Astrocyte (in vitro differentiated cells and primary cell): ENCODE results near the gene ASCL1. TPM values are rescaled to one million over a fixed set of nuclear protein-coding genes. Genes with fewer than 3 reads are reported as not detected.
A peak's percentile ranks its signal among the peaks of the same experiment; 100 is the strongest.

Experiments used
- DNase-seq: peaks from one replicate; pipeline ENCODE4 v3.0.0-alpha.2; 2010; ENCODE audit warnings: low read depth
- FAIRE-seq: peaks from 2 replicates; lab custom pipeline; 2011; peaks lifted over from hg19 to GRCh38; lab: Jason Lieb, UNC
- H2AFZ ChIP-seq: 2 replicates; pipeline ENCODE4 v1.6.0; 2012; ENCODE audit warnings: low read depth, low read length, inconsistent platforms
- H3K27ac ChIP-seq: 2 replicates; pipeline ENCODE4 v1.5.1; 2011; ENCODE audit warnings: low read depth, low read length, inconsistent platforms
- H3K27me3 ChIP-seq: 2 replicates; pipeline ENCODE4 v1.6.0; 2011; ENCODE audit warnings: low read length, inconsistent platforms; ENCODE audit not compliant: insufficient read depth
- H3K36me3 ChIP-seq: 2 replicates; pipeline ENCODE4 v1.5.1; 2011; ENCODE audit warnings: low read length, inconsistent platforms; ENCODE audit not compliant: insufficient read depth
- H3K4me1 ChIP-seq: 2 replicates; pipeline ENCODE4 v1.5.1; 2011; ENCODE audit warnings: low read length, inconsistent platforms; ENCODE audit not compliant: insufficient read depth
- H3K4me2 ChIP-seq: 2 replicates; pipeline ENCODE4 v1.6.0; 2012; ENCODE audit warnings: low read length, inconsistent platforms
- H3K4me3 ChIP-seq: 2 replicates; pipeline ENCODE4 v1.5.1; 2011; ENCODE audit warnings: low read depth, mild to moderate bottlenecking, low read length, inconsistent platforms; ENCODE audit not compliant: insufficient read depth
- H3K79me2 ChIP-seq: 2 replicates; pipeline ENCODE4 v1.6.0; 2012; ENCODE audit warnings: mild to moderate bottlenecking, low read length, inconsistent platforms; ENCODE audit not compliant: insufficient read depth
- H3K9ac ChIP-seq: 2 replicates; pipeline ENCODE4 v1.6.0; 2012; ENCODE audit warnings: mild to moderate bottlenecking, low read length, inconsistent platforms
- H3K9me3 ChIP-seq: 2 replicates; pipeline ENCODE4 v1.5.1; 2012; ENCODE audit warnings: low read depth, mild to moderate bottlenecking, low read length, inconsistent platforms; ENCODE audit not compliant: insufficient read depth
- H4K20me1 ChIP-seq: 2 replicates; pipeline ENCODE4 v1.6.0; 2012; ENCODE audit warnings: low read length, inconsistent platforms; ENCODE audit not compliant: insufficient read depth
- H3K27ac Mint-ChIP-seq: one replicate; pipeline ENCODE4 v1.8.0; 2021; ENCODE audit warnings: mild to moderate bottlenecking, mixed read lengths; ENCODE audit not compliant: unreplicated experiment
- H3K27me3 Mint-ChIP-seq: one replicate; pipeline ENCODE4 v1.8.0; 2021; ENCODE audit warnings: low read depth, mixed read lengths; ENCODE audit not compliant: unreplicated experiment
- H3K36me3 Mint-ChIP-seq: one replicate; pipeline ENCODE4 v1.8.0; 2021; ENCODE audit warnings: low read depth, mixed read lengths; ENCODE audit not compliant: unreplicated experiment
- H3K4me1 Mint-ChIP-seq: one replicate; pipeline ENCODE4 v1.8.0; 2021; ENCODE audit warnings: low read depth, mixed read lengths; ENCODE audit not compliant: unreplicated experiment
- H3K4me3 Mint-ChIP-seq: one replicate; pipeline ENCODE4 v1.8.0; 2021; ENCODE audit warnings: mild to moderate bottlenecking, moderate library complexity, mixed read lengths; ENCODE audit not compliant: unreplicated experiment
- H3K9me3 Mint-ChIP-seq: one replicate; pipeline ENCODE4 v1.8.0; 2021; ENCODE audit warnings: mild to moderate bottlenecking, mixed read lengths; ENCODE audit not compliant: unreplicated experiment
- EZH2 ChIP-seq: IDR thresholded peaks from 2 replicates; pipeline ENCODE4 v1.6.1; 2012; ENCODE audit warnings: mild to moderate bottlenecking, low read length, inconsistent platforms; ENCODE audit not compliant: insufficient read depth
- total RNA-seq: library from RNA; stranded (reverse); gene quantifications from 2 replicates; pipeline ENCODE4 v1.2.1, GENCODE V29; 2021
- TF ChIP-seq, protein P1 (sequence below): IDR thresholded peaks from 2 replicates; pipeline ENCODE4 v1.5.1; 2011; ENCODE audit warnings: low read depth, mild to moderate bottlenecking, inconsistent platforms, low read length, moderate library complexity; ENCODE audit not compliant: insufficient read depth

ASCL1 gene
- total RNA-seq, 1 donor from 2014 or later: not detected

- Histone ChIP-seq H3K4me2 (no peak overlapping the region), H2AFZ (no peak overlapping the region), H3K79me2 (no peaks in the 10 kb centered on the region), H3K27me3 (peaks cover 77% of the 10 kb centered on the region), H3K4me1 (no peaks in the 10 kb centered on the region), H3K4me3 (no peak overlapping the region), H3K9ac (no peak overlapping the region), H3K9me3 (no peaks in the 10 kb centered on the region), H3K27ac (no peak overlapping the region), H4K20me1 (no peaks in the 10 kb centered on the region), H3K36me3 (no peaks in the 10 kb centered on the region)
- H3K36me3 Mint-ChIP-seq: peaks cover 3% of the 10 kb centered on the region
- H3K27me3 Mint-ChIP-seq: peaks cover 84% of the 10 kb centered on the region
- no peak for FAIRE-seq
- peaks cover 5% of the 10 kb centered on the region for H3K4me1 Mint-ChIP-seq
- H3K9me3 Mint-ChIP-seq: peaks cover 6% of the 10 kb centered on the region
- peak overlapping the region; percentile 27 for H3K4me3 Mint-ChIP-seq
- TF ChIP-seq EZH2: peak; percentile 36
- TF ChIP-seq, protein P1, sequence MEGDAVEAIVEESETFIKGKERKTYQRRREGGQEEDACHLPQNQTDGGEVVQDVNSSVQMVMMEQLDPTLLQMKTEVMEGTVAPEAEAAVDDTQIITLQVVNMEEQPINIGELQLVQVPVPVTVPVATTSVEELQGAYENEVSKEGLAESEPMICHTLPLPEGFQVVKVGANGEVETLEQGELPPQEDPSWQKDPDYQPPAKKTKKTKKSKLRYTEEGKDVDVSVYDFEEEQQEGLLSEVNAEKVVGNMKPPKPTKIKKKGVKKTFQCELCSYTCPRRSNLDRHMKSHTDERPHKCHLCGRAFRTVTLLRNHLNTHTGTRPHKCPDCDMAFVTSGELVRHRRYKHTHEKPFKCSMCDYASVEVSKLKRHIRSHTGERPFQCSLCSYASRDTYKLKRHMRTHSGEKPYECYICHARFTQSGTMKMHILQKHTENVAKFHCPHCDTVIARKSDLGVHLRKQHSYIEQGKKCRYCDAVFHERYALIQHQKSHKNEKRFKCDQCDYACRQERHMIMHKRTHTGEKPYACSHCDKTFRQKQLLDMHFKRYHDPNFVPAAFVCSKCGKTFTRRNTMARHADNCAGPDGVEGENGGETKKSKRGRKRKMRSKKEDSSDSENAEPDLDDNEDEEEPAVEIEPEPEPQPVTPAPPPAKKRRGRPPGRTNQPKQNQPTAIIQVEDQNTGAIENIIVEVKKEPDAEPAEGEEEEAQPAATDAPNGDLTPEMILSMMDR: no peak
- no peak overlapping the region for H3K27ac Mint-ChIP-seq
- DNase-seq: no peak
Observed at GRCh38 chr12:102955926-102956737, 1.3 kb upstream of the ASCL1 start.

GRCh38 chr12:102956738-102957327 lies 641 bp upstream of the ASCL1 start:
- no peak overlapping the region for H3K4me3 ChIP-seq
- no peak for FAIRE-seq
- H3K4me1 ChIP-seq: no peaks in the 10 kb centered on the region
- H3K4me2 ChIP-seq: peak overlapping the region; percentile 22
- H3K79me2 ChIP-seq: no peaks in the 10 kb centered on the region
- no peak overlapping the region for H2AFZ ChIP-seq
- Mint-ChIP-seq H3K9me3 (peaks cover 6% of the 10 kb centered on the region), H3K4me1 (peaks cover 5% of the 10 kb centered on the region), H3K4me3 (peak overlapping the region; percentile 82), H3K27ac (no peak overlapping the region), H3K27me3 (peaks cover 84% of the 10 kb centered on the region), H3K36me3 (peaks cover under 1% of the 10 kb centered on the region)
- TF ChIP-seq, protein P1: no peak
- TF ChIP-seq EZH2: peak; percentile 17
- H3K9me3 ChIP-seq: no peaks in the 10 kb centered on the region
- H3K27ac ChIP-seq: no peak overlapping the region
- H3K27me3 ChIP-seq: peaks cover 78% of the 10 kb centered on the region
- H3K9ac ChIP-seq: no peak overlapping the region
- H3K36me3 ChIP-seq: no peaks in the 10 kb centered on the region
- H4K20me1 ChIP-seq: no peaks in the 10 kb centered on the region
- DNase-seq: no peak
